Activated naive CD8-positive, alpha-beta T cell treated with anti-CD3 and anti-CD28 coated beads, Interleukin-2, amount 50 U/mL, for 16 hours (primary cell): ENCODE data around the gene SELPLG.
"Not testable (repeated sequence)": the region's sequence is repeated elsewhere in the genome, so short reads cannot be mapped to it uniquely, and the experiment has no call there.

Experiments
- DNase-seq: peaks from one replicate; pipeline ENCODE4 v3.0.0-alpha.2; 2020; ENCODE audit warnings: low read depth, low spot score

SELPLG gene

GRCh38 chr12:108655812-108656175 is 22.1 kb upstream of the SELPLG start:
- DNase-seq = not testable (repeated sequence)

- DNase-seq = not testable (repeated sequence)
Observed at GRCh38 chr12:108654622-108655021, 20.9 kb upstream of the SELPLG start.

DNA sequence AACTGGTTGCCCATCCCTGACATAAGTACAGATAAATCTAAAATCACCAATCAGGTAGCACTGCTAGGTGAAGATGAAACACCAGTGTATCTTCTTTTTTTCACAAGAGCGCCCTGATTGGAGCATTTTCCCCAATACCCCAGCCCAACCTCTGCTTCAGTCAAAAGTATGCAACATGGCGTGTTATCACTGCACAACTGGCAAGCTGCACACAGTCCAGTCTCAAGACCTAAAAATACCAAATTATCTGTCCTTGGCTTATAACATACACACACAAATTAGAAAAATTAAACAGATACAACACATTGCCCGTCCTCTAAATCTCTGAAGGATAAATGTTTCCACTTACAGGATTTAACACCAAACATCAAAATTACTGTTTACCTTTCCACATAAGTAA is 20.2 kb upstream of the SELPLG start:
- no peak for DNase-seq

DNA sequence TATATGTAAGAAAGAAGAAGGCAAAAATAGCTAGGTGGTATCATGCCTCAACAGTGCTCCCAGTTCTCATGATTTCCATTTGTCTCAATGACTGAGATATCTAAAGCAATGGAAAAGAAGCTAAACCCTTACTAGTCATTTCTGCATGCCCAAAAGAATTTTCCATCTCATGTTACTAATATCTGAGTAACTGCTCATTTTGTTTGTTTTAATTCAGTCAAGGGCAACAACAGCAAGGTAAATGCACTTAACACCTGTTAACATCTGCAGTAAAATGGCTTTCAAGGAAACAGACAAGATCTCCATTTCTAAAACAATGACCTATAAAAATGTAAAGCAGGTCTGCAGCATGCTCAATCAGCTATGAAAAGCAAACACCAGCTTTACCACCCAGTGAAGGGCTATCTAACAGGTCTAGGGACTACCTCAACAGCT is 19.4 kb upstream of the SELPLG start:
- DNase-seq = no peak

- DNase-seq = no peak
Observed at GRCh38 chr12:108650083-108650482, 16.4 kb upstream of the SELPLG start.

DNA sequence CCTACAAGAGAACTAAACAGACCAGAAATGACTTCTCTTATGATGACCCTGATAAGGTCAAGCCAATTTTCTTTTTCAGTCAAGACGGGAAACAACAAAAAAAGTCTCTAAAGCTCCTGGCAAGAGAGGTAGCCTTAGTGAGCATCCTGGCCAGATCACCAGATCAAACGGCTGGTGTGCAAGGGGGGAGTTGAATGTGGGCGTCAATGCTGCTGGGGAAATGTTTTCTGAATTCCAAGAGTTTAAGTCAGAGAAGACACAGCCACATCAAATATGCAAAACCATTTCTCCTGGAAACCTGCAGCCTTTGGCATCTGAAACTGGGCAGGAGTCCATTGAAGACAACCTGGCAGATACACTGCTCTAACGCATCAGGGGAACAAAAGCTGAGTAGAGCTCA is 16.0 kb upstream of the SELPLG start:
- no peak for DNase-seq

- DNase-seq = no peak
Observed at GRCh38 chr12:108649126-108649525, 15.4 kb upstream of the SELPLG start.

DNA sequence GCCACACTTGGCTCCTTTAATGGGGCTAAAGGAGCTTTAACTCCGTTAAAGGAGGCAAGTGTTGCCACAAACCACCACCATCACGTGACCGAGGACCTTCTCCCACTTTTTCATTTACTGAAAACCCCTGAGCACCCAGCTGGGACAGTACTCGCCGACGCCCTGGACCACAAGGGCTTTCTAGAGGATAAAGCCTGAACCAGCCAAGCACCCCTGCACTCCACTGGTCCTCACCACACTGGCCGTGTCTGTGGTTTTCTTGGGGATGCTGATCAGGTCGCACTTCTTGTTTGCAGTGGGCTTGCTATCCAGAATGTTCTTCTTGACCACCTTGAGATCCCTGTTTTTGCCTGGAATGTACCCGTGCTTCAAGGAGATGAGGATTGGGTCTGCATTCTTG is 14.7 kb upstream of the SELPLG start:
- DNase-seq = no peak

DNA sequence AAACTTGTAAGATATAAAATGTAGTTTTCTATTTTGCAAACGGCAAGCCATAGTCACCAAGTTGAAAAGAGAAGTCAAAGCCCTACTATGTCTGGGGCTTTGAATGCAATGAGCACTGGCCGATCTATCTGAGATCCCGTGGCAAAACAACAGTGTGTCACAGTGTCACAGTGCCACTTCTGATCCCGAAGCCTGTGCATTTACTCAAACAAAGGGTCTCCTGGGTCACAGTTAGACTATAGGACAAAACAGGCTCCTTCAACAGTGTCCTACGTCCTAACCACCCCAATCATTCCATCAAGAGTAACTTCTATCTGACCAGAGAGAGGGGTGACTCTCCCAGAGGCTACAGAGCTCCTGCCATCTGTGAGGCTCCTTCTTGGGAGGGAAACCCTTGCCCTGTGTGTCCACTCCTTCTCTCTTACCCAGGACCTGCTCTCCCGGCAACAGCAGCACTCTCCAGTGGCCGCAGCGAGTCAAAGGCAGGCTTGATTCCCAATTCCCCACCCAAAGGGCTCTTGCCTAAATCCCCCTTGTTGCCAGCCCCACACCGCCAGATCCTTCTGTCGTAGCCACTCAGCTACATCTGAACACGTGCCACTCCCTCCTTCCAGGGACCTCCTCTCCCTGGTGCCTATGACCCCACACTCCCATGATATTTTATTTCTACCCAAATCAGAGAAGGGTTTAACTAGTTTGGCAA is 14.0 kb upstream of the SELPLG start:
- DNase-seq = no peak

- no peak for DNase-seq
Observed at GRCh38 chr12:108646600-108647579, 13.2 kb upstream of the SELPLG start.

DNA sequence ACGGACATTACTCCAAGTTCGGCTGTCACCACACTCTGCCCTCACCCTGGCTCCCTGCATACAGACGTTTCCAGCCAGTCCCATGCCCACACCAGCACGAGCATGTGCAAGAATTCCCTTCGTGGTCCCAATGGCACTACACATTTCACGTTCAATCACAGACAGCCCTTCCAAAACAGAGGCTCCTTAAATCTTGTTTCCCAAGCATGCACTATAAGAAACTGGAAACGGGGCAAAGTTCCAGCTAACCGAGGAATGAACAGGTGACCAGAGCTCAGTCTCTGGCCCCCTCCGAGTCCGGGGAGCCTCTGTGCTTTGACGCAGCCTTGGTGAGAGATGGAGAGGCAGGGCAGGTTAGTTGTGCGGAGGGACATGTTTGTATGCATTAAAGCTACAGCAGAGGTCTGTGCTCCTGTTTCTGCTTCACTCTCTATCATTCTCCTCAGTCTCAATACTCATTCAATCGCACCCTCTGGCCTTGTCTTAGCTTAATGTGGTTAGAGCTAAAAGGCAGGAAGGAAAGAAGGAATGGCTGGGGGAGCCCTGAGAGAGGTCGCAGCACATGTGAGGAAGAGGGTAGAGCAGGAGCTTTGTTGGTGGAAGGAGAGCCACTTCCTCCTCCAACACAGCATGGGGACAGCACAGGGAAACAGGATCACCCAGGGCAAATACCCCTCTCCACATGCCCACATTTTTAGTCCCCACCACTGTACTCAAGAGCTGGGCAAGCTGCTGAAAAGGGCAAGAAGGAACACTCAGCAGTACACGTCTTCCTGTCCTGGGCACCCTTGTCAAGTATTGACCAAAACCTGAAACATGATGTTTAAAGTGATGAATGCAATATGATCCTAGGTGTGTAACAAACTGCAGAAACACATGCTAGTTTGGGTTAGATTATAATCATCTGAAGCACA is 12.2 kb upstream of the SELPLG start:
- no peak for DNase-seq

GRCh38 chr12:108644811-108645120 is 11.1 kb upstream of the SELPLG start:
- DNase-seq = no peak

DNA sequence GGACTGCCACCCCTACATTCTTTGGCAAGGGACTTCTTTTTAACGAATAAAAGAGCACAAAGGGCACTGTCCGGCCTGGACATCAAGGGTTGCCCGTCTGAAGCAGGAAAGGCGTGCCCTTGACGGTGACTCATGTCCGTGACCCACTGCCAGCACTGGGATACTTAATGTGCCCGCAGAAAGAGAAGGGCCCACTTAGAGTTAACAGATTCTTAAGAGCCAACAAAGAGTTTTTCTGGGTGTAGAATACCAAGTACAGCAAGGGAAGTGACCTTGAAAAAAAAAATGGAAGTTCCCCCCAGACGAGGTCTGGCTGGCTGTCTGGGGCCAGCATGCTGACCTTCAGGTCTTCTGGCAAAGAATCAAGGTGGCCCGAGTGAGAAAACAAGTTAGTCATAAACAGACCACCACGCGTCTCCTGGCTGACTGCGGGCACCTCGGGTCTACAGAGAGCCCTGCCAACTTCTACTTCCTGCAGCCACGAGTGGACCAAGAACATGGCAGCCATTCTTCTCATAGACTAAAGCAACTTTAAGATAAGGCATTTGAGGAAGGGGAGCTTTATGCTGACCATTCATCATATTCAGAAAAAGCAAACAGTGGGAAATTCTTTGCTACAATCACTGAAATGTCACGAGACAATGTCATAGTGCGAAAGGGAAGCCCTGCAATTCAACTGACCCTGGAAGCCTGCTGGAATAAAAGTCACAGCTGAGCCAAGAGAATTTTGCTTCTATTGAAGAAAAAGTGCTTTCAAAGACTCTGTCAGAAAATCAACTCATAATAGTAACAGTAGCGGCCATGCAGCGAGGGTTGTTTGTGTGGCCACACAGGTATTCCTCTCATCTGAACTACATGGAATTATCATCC is 10.5 kb upstream of the SELPLG start:
- no peak for DNase-seq

- DNase-seq = no peak
Observed at GRCh38 chr12:108642899-108643654, 9.4 kb upstream of the SELPLG start.

DNA sequence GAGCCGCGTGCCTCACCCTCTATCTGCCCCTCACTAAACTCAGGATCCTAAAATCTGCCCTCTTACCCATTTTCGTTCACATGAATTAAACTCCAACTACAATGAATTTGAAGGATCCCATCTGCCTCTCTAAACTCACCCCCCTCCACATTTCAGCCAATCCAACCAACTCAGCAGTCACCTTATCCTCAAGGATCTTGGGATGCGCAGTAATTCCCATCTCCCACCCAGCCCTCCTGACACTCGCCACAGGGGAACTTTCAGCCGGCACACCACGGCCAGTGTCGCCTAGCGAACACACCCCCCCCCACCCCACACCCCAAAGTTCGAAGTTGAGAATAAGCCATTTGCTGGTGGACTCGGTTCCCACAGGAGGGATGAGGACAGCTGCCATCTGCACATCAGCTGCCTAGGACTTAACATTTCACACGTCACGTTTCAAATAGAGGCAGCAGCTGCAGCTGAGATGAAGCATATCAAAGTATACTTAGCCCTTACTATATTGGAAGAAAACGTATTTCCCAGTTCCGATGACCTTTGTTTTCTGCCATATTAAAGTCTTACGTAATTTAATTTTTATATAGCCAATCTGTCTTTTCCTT is 8.7 kb upstream of the SELPLG start:
- no peak for DNase-seq

DNA sequence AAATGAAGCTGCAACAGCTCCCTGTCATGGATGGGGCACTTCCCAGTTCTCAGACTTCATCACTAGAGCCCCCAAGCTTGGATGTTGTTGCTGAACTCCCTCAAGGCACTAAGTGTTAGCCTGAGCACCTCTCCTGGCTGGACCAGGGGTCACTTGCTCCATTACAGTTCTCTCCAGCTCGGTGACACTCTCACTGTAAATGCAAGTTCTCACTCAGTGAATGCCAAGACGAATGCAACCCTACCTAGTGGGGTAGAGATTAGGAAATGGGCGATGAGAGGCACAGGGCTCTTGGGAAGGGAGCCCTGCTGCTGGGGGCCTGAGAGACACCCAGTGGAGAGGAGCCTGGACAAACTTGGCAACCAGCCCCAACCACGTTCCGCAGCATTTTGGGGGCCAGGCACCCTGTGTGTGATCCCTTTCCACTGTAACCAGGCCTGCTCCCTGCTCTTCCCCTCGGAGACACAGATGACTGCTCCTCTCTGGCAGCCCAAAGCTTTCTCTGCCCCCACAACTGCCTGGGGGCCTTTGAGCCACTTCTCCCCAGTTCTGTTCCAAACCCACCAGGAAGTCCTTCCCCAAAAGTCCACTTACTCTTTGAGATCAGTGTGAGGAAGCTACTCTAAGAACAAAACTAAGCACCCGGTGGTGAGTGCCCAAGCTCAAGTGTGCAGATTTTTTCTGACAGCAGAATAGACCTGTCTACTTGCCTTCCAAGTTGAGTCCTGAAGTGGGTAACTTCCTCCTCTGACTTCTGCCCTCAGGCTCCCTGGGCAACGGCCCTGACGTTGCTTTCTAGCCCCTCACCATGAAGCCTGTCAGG is 8.0 kb upstream of the SELPLG start:
- no peak for DNase-seq

- DNase-seq = no peak
Observed at GRCh38 chr12:108640802-108641445, 7.2 kb upstream of the SELPLG start.
